MM.1S (cell line): ENCODE data around the gene CARD11.
A peak's percentile ranks its signal among the peaks of the same experiment; 100 is the strongest.

Experiments used
- DNase-seq: peaks from one replicate; pipeline ENCODE4 v3.0.0-alpha.2; 2015
- H2AFZ ChIP-seq: fragments of 300-600 bp; sonication (generic); 2 replicates; pipeline ENCODE4 v1.6.0; 2016; ENCODE audit warnings: antibody characterized with exemption, low read length
- H3F3A ChIP-seq: fragments of 300-600 bp; sonication (generic); 2 replicates; pipeline ENCODE4 v1.6.1; 2016; ENCODE audit warnings: mild to moderate bottlenecking, antibody characterized with exemption, low read length, moderate library complexity, mixed read lengths; ENCODE audit not compliant: insufficient read depth
- H3K27ac ChIP-seq: fragments of 300-600 bp; sonication (generic); 2 replicates; pipeline ENCODE4 v1.5.1; 2016; ENCODE audit warnings: mild to moderate bottlenecking, low read length
- H3K27me3 ChIP-seq: fragments of 300-600 bp; sonication (generic); replicated peaks from 2 replicates; pipeline ENCODE4 v1.6.0; 2016; ENCODE audit warnings: low read length; ENCODE audit not compliant: insufficient read depth
- H3K36me3 ChIP-seq: fragments of 300-600 bp; sonication (generic); replicated peaks from 2 replicates; pipeline ENCODE4 v1.6.1; 2016; ENCODE audit warnings: mild to moderate bottlenecking, low read length, mixed read lengths; ENCODE audit not compliant: insufficient read depth
- H3K4me1 ChIP-seq: fragments of 300-600 bp; sonication (generic); 2 replicates; pipeline ENCODE4 v1.6.1; 2016; ENCODE audit warnings: low read length, mixed read lengths
- H3K4me2 ChIP-seq: fragments of 300-600 bp; sonication (generic); 2 replicates; pipeline ENCODE4 v1.6.0; 2016; ENCODE audit warnings: low read depth, low read length
- H3K4me3 ChIP-seq: fragments of 300-600 bp; sonication (generic); 2 replicates; pipeline ENCODE4 v1.5.1; 2016; ENCODE audit warnings: low read length, mixed read lengths
- H3K79me2 ChIP-seq: fragments of 300-600 bp; sonication (generic); 2 replicates; pipeline ENCODE4 v1.6.1; 2016; ENCODE audit warnings: mixed run types, low read length, mixed read lengths
- H3K9ac ChIP-seq: fragments of 300-600 bp; sonication (generic); 2 replicates; pipeline ENCODE4 v1.6.1; 2016; ENCODE audit warnings: low read length, mixed read lengths
- H3K9me2 ChIP-seq: fragments of 300-600 bp; sonication (generic); replicated peaks from 2 replicates; pipeline ENCODE4 v1.6.1; 2016; ENCODE audit warnings: mild to moderate bottlenecking, low read length, mixed read lengths; ENCODE audit not compliant: insufficient read depth
- H3K9me3 ChIP-seq: fragments of 300-600 bp; sonication (generic); replicated peaks from 2 replicates; pipeline ENCODE4 v1.6.1; 2016; ENCODE audit warnings: mild to moderate bottlenecking, low read length, mixed read lengths; ENCODE audit not compliant: insufficient read depth
- H4K20me1 ChIP-seq: fragments of 300-600 bp; sonication (generic); 2 replicates; pipeline ENCODE4 v1.6.1; 2016; ENCODE audit warnings: mild to moderate bottlenecking, low read length, moderate library complexity, mixed read lengths; ENCODE audit not compliant: insufficient read depth
- CTCF ChIP-seq: fragments of 300-600 bp; sonication (generic); IDR thresholded peaks from 2 replicates; pipeline ENCODE4 v1.5.1; 2016; ENCODE audit warnings: antibody characterized with exemption, low read length, mixed read lengths
- EZH2 ChIP-seq: fragments of 300-600 bp; sonication (generic); optimal IDR thresholded peaks from 2 replicates; pipeline ENCODE3; 2017; ENCODE audit warnings: low read depth, mild to moderate bottlenecking, antibody characterized with exemption, low read length, mixed read lengths
- EZH2phosphoT487 ChIP-seq: fragments of 300-600 bp; sonication (generic); IDR thresholded peaks from 2 replicates; pipeline ENCODE4 v1.6.1; 2018; ENCODE audit warnings: antibody characterized with exemption, low read length

The CARD11 gene

DNA sequence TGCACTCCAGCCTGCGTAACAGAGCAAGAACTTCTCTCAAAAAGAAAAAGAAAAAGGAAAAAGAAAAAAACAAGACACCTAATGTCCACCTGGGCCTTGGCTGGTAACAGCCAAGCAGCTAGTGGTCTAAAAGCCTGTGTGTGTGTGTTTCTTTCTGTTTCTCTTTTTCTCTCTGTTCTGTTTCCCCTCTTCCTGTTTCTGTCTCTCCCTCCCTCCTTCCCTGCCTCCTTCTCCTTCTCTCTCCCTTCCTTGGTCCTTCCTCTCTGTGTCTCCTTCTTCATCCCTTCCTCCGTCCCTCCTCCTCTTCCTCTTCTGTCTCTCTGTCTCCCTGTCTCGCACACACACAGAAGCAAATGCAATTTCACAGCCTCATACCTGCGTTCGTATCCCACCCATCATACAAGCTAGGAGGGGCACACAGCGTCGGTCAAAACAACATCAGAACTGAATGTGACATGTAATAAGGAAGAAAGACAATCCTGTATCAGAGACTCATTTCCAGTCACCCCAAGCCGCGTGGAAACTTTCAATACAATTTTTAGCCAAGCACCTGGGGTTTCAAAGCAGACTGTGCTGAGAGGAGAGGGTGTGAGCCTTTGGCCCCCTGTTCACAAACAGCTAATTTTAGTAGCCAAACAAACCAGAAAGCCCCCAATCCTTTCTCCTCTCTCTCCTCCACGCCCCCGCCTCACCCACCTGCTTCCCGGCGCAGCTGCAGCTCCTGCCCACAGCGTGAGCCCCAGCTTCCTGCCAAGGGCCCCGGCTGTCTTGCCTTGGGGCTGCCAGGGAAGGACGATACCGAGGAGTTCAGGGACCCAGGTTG is 149.3 kb downstream of the CARD11 start:
- Histone ChIP-seq H3K4me1 (peaks cover 8% of the 10 kb centered on the region; the same call in 1 of the 2 replicates), H2AFZ (peak overlapping the region; percentile 96), H3K9me2 (no peaks in the 10 kb centered on the region), H3K36me3 (no peaks in the 10 kb centered on the region), H3K9ac (peak overlapping the region; percentile 70), H3K4me2 (peak overlapping the region; percentile 98), H3K27me3 (no peaks in the 10 kb centered on the region), H3K79me2 (no peaks in the 10 kb centered on the region), H3F3A (peaks cover 11% of the 10 kb centered on the region; the same call in 1 of the 2 replicates), H3K9me3 (no peaks in the 10 kb centered on the region), H3K4me3 (peak overlapping the region; percentile 69), H3K27ac (peak overlapping the region; percentile 94), H4K20me1 (no peaks in the 10 kb centered on the region)
- TF ChIP-seq EZH2 (no peak), CTCF (no peak)
- DNase-seq = peak; percentile 68

DNA sequence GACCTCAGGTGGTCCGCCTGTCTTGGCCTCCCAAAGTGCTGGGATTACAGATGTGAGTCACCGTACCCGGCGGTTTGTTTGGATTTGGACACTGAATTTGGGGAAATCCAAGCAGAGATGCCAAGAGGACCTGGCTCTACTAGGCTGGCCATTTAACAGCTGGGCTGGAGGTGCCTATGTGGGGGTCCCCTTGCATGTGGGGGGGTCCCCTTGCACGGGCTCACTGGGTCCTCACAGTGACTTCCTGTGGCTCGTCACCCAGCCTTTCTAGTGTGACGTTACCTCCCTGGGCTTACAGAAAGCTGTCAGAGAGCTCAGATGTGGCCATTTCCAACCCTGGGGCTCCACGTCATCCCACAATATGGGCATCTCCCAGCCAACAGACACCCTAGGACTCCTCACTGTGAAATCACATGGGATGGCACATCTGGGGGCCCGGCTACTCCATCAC is 150.2 kb downstream of the CARD11 start:
- Histone ChIP-seq H3K9ac (no peak overlapping the region), H3K9me2 (no peaks in the 10 kb centered on the region), H3K36me3 (no peaks in the 10 kb centered on the region), H3F3A (peaks cover 11% of the 10 kb centered on the region; the same call in 1 of the 2 replicates), H3K4me3 (no peak overlapping the region), H3K4me2 (no peak overlapping the region), H3K79me2 (no peaks in the 10 kb centered on the region), H4K20me1 (no peaks in the 10 kb centered on the region), H3K4me1 (peaks cover 8% of the 10 kb centered on the region; the same call in 1 of the 2 replicates), H3K27ac (no peak overlapping the region; the same call in 1 of the 2 replicates), H2AFZ (no peak overlapping the region), H3K27me3 (no peaks in the 10 kb centered on the region), H3K9me3 (no peaks in the 10 kb centered on the region)
- TF ChIP-seq CTCF (no peak), EZH2phosphoT487 (no peak), EZH2 (no peak)
- DNase-seq = no peak

- H3K79me2 ChIP-seq = no peaks in the 10 kb centered on the region
- no peak overlapping the region for H3K27ac ChIP-seq
- H4K20me1 ChIP-seq = no peaks in the 10 kb centered on the region
- no peak overlapping the region for H3K4me3 ChIP-seq
- H3K9ac ChIP-seq = no peak overlapping the region
- H2AFZ ChIP-seq = no peak overlapping the region
- H3F3A ChIP-seq = peaks cover 11% of the 10 kb centered on the region; the same call in 1 of the 2 replicates
- no peaks in the 10 kb centered on the region for H3K36me3 ChIP-seq
- no peak for DNase-seq
- H3K4me2 ChIP-seq = no peak overlapping the region
- TF ChIP-seq CTCF (no peak), EZH2 (no peak), EZH2phosphoT487 (no peak)
- H3K4me1 ChIP-seq = peaks cover 8% of the 10 kb centered on the region; the same call in 1 of the 2 replicates
- no peaks in the 10 kb centered on the region for H3K9me2 ChIP-seq
- H3K27me3 ChIP-seq = no peaks in the 10 kb centered on the region
- H3K9me3 ChIP-seq = no peaks in the 10 kb centered on the region
Measured at GRCh38 chr7:2892549-2892948, 151.1 kb downstream of the CARD11 start.
